Brain pericyte (primary cell): ENCODE data around the gene DHX16.
A peak's percentile ranks its signal among the peaks of the same experiment; 100 is the strongest.

Experiments used
- DNase-seq: peaks from one replicate; pipeline ENCODE4 v3.0.0-alpha.2; 2012; ENCODE audit warnings: low read depth, low spot score

Gene DHX16

GRCh38 chr6:30696432-30696831, 23.6 kb upstream of the DHX16 start:
- DNase-seq: no peak

GRCh38 chr6:30691208-30691847, 18.5 kb upstream of the DHX16 start:
- DNase-seq: no peak

- peak; percentile 53 for DNase-seq
Observed at GRCh38 chr6:30690403-30691207, 17.8 kb upstream of the DHX16 start, which contains the start of gene NRM. TSS of gene NRM (minus strand) at chr6:30690984. CDS start at chr6:30690974, 10 bp downstream.

DNA sequence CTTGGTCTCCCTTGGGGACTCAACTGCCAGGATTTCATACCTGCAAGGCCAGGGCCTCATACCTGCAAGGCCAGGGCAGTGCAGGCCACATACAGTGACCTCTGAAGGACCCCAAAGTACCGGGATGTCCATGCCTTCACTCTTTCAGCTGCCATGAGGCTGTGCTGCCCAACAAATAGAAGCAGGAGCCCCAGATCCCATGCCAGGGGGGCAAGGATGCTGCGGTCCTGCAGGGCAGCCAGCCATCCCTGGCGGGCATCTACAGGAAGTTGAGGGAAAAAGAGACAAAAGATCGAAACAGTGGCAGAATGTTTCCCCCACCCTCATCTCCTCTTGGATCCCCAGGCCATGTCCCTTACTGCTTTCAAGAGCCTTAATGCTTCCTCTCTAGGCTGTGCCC, 17.2 kb upstream of the DHX16 start:
- no peak for DNase-seq

- no peak for DNase-seq
Observed at GRCh38 chr6:30689022-30689865, 16.4 kb upstream of the DHX16 start.

DNA sequence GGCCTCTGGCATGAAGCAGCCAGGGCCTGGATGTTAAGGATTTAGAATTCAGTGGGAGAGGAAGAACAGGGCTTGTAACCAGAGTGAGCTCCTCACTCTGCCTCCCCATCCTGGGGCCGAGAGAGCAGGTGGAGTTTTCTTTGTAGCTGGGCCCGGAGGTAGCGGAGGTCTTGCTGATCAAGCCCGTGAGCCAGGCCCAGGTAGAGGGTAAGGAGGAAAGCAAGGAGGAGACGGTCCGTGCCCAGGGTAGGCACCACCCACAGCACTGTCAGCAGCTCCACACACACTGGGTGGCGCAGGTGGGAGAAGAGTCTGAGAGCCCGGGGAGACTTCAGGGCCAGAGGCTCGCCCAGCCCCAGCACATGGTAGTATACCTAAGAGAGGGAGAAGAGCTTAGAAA, 15.8 kb upstream of the DHX16 start:
- no peak for DNase-seq

GRCh38 chr6:30687659-30688431, 15.0 kb upstream of the DHX16 start:
- no peak for DNase-seq

GRCh38 chr6:30686908-30687658, 14.3 kb upstream of the DHX16 start:
- peak; percentile 87 for DNase-seq

DNA sequence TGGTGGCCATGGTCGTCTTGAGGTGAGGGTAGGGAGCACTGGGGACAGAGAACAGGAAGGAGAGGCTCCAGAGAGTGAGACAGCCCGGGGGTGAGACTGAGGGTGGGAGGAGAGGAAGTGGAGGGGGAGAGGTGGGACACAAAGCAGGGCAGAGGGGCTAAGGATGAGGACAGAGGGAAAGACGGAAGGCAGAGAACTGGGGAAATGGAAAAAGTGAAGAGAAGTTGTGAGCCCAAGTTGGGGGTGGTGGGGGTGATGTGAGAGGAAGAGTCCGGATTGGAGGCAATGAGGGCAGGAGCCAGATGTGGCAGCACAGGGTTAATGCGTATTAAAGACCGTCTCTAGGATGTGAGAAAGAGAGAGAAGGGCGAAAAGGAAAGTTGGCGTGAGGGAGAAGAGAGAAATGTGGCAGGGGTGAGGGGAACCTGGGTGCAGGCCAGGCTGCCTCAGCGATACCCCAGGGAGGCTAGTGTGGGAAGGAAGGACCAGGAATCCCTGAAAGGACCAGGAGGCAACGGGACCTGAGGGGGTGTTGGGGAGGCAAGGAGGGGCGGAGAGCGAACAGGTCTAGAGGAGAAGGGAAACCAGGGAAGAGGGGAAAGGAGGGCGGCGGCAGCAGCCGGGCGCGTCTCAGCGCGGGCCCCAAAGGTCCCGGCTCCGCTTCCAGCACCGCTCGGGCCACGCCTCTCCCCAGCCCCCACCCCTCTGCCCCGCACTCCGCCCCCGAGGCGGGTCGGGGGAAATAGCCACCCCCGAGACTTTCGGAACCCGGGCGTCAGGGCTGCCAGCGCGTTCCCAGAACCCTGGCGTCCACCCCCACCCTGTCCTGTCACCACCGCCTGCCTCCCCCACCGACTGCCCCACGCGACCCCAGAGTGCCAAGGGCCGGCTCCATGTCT, 13.5 kb upstream of the DHX16 start, which contains the start of gene PPP1R18:
TSS of gene PPP1R18 (minus strand) at position 637 of the 899 bp plus-strand sequence. CDS start at position 10, 627 bp downstream.
- DNase-seq: no peak

GRCh38 chr6:30685157-30686008, 12.6 kb upstream of the DHX16 start:
- DNase-seq: no peak

- no peak for DNase-seq
Observed at GRCh38 chr6:30684386-30685156, 11.8 kb upstream of the DHX16 start.

DNA sequence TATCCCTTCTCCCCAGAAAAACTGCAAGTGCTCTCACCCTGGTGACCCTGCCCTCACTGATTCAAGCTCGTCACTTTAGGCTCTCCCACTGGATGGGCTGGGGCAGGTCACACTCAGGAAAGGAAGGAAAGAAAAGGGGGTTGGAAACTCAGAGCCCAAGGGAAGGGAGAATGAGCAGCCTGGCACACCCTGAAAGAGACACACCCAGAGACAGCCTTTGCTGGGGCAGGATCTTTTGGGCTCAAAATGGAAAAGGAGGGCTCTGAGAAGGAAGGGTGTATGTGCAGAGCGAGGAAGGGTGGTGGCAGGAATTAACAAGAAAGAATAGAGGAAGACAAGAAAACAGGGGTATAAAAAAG, 11.2 kb upstream of the DHX16 start:
- DNase-seq: no peak

GRCh38 chr6:30683183-30683979, 10.6 kb upstream of the DHX16 start:
- DNase-seq: no peak

DNA sequence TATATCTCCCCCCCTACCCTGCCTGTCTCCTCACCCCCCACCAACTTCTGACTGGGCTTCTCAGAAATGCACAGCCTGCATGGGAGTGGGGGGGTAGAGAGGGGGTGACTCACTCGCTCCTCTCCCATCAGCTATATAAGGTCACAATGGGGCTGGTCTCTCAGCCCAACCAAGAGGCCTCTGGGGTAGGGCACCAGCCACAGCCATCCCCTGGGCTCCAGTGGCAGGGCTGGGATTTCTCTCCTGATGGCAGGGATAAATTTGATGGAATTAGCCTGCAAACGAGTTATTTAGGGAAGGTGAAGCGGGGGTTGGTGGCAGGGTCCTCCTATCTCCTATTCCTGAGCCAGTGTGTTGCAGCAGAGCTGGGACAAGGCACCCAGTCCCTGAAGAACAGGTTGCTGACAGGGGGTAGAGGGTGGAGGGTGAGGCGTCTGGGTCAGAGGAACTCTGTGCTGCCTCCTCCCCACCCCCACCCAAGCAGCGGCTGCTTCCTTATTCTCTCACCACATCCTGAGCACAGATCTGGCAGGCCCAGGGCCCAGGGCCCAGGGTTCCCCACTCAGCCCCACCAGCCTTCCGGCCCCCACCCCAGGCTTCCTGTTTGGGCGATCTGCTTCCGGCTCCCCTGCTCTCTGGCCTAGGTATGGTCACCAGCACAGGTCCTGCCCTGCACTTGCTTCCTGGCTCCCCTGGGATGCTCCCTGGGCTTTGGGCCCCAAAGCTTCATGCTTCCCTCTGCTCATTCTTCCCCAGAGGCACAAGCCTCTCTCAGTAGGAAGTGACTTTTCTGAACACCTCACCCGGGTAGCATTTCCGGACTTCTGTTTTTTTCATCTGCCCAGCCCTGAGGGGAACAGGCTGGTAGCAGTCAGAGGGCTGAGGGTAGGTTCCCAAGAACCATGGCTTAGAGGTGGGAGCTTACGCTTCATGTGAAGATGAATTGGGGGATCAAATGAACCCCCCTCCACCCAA, 9.6 kb upstream of the DHX16 start:
- DNase-seq: peak; percentile 73

DNA sequence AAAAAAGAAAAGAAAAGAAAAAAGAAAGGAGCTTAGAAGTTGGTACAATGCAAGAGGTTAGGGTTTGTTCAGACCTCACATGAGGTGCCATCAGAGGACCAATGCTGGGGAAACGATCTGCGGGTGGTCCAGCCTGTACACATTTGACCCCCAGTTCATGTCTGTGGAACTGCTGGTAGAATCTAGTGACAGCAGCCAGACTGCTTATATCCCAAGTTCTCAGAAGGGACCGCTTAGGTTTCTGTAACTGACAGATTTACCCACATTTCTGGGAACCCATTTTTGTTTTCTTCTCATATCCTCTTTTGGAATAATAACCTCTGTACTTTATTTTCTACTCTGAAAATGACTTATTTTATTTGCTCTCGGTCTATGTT, 8.9 kb upstream of the DHX16 start:
- DNase-seq: no peak
